ENCODE data around the gene MRPL10.

The MRPL10 gene

DNA sequence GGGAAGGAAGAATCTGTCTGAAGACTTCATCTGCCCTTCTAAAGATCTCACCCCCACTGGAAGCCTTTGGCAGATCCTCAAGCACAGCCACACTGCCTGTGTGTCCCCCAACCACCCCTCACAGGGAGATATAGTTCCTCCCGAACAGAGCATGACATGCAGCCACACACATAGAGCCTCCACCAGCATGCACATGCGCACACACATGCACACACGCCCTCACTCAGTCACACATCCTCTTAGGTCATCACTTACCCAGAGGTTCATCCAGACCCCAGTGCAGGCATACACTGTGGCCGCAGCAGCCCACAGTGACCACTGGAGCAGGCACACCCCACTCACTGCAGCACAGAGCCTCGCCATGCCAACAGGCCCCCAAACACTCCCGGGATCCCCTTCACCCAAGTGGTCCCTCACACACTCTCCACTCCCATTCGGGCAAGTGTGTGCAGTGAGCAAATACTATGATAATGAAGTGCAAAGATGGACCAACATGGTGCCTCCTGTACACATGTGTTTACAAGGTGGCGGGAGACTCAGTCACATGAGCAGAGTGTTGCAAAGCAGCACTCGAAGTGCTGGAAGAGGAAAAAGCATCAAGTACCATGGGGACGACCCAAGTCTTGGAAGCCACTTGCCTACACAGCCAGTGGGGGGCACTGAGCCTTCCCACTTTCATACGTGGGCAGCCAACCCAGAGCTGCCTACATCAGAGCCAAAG, 36.6 kb upstream of the MRPL10 start:
- POLR2A ChIA-PET, result no interaction called here
- CTCF ChIA-PET, result interaction anchor here (0.9 kb wide), 1 partner anchor 23 kb away, joined by 3 read pairs; no protein-coding TSS in a partner anchor
- H3K4me1 ChIP-seq (ENCODE audit: control insufficient read depth, insufficient read depth, low read length), result no peaks in the 10 kb centered on the region
- no peak overlapping the region for H3K27ac ChIP-seq (ENCODE audit: extremely low read depth, low read depth, low read length)
- no peaks in the 10 kb centered on the region for H3K36me3 ChIP-seq (ENCODE audit: control insufficient read depth in 2 of 2, insufficient read depth in 1 of 2, low read length in 2 of 2)
- no peaks in the 10 kb centered on the region for H3K9me3 ChIP-seq (ENCODE audit: control insufficient read depth, insufficient read depth, low read depth, low read length)
- TF ChIP-seq, protein P1, sequence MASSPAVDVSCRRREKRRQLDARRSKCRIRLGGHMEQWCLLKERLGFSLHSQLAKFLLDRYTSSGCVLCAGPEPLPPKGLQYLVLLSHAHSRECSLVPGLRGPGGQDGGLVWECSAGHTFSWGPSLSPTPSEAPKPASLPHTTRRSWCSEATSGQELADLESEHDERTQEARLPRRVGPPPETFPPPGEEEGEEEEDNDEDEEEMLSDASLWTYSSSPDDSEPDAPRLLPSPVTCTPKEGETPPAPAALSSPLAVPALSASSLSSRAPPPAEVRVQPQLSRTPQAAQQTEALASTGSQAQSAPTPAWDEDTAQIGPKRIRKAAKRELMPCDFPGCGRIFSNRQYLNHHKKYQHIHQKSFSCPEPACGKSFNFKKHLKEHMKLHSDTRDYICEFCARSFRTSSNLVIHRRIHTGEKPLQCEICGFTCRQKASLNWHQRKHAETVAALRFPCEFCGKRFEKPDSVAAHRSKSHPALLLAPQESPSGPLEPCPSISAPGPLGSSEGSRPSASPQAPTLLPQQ (tag by site-specific recombination; IDR thresholded peaks at IDR 0.05), result no peak
- TF ChIP-seq EGR2 (tag by site-specific recombination; IDR thresholded peaks at IDR 0.05; ENCODE audit: low read depth) (0 out of 2 replicates have a peak, but pooled peaks have one; percentile 12), GLI2 (tag by site-specific recombination; IDR thresholded peaks at IDR 0.05; ENCODE audit: borderline replicate concordance, low read depth) (no peak), ZNF37A (tag by site-specific recombination; IDR thresholded peaks at IDR 0.05) (no peak), ZNF202 (tag by site-specific recombination; IDR thresholded peaks at IDR 0.05; ENCODE audit: borderline replicate concordance) (no peak), ZNF157 (tag by site-specific recombination; IDR thresholded peaks at IDR 0.05) (no peak), ZFHX2 (tag by site-specific recombination; conservative IDR thresholded peaks at IDR 0.05) (peak; percentile 46; the same call in 1 of the 2 replicates), KLF8 (tag by site-specific recombination; IDR thresholded peaks at IDR 0.05) (no peak), ZNF529 (tag by site-specific recombination; IDR thresholded peaks at IDR 0.05; ENCODE audit: insufficient replicate concordance) (no peak), YY1 (tag by site-specific recombination; IDR thresholded peaks at IDR 0.05) (no peak), ZNF596 (tag by site-specific recombination; IDR thresholded peaks at IDR 0.05) (no peak), ZNF221 (tag by site-specific recombination; IDR thresholded peaks at IDR 0.05; ENCODE audit: borderline replicate concordance) (no peak), SCRT2 (tag by site-specific recombination; IDR thresholded peaks at IDR 0.05) (no peak), ZNF792 (tag by site-specific recombination; IDR thresholded peaks at IDR 0.05) (no peak), ZFP69B (tag by site-specific recombination; IDR thresholded peaks at IDR 0.05) (no peak), GFI1B (tag by site-specific recombination; IDR thresholded peaks at IDR 0.05) (no peak)
- TF ChIP-seq, protein P2, sequence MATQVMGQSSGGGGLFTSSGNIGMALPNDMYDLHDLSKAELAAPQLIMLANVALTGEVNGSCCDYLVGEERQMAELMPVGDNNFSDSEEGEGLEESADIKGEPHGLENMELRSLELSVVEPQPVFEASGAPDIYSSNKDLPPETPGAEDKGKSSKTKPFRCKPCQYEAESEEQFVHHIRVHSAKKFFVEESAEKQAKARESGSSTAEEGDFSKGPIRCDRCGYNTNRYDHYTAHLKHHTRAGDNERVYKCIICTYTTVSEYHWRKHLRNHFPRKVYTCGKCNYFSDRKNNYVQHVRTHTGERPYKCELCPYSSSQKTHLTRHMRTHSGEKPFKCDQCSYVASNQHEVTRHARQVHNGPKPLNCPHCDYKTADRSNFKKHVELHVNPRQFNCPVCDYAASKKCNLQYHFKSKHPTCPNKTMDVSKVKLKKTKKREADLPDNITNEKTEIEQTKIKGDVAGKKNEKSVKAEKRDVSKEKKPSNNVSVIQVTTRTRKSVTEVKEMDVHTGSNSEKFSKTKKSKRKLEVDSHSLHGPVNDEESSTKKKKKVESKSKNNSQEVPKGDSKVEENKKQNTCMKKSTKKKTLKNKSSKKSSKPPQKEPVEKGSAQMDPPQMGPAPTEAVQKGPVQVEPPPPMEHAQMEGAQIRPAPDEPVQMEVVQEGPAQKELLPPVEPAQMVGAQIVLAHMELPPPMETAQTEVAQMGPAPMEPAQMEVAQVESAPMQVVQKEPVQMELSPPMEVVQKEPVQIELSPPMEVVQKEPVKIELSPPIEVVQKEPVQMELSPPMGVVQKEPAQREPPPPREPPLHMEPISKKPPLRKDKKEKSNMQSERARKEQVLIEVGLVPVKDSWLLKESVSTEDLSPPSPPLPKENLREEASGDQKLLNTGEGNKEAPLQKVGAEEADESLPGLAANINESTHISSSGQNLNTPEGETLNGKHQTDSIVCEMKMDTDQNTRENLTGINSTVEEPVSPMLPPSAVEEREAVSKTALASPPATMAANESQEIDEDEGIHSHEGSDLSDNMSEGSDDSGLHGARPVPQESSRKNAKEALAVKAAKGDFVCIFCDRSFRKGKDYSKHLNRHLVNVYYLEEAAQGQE (tag by site-specific recombination; IDR thresholded peaks at IDR 0.05), result no peak
- TF ChIP-seq, protein P3, sequence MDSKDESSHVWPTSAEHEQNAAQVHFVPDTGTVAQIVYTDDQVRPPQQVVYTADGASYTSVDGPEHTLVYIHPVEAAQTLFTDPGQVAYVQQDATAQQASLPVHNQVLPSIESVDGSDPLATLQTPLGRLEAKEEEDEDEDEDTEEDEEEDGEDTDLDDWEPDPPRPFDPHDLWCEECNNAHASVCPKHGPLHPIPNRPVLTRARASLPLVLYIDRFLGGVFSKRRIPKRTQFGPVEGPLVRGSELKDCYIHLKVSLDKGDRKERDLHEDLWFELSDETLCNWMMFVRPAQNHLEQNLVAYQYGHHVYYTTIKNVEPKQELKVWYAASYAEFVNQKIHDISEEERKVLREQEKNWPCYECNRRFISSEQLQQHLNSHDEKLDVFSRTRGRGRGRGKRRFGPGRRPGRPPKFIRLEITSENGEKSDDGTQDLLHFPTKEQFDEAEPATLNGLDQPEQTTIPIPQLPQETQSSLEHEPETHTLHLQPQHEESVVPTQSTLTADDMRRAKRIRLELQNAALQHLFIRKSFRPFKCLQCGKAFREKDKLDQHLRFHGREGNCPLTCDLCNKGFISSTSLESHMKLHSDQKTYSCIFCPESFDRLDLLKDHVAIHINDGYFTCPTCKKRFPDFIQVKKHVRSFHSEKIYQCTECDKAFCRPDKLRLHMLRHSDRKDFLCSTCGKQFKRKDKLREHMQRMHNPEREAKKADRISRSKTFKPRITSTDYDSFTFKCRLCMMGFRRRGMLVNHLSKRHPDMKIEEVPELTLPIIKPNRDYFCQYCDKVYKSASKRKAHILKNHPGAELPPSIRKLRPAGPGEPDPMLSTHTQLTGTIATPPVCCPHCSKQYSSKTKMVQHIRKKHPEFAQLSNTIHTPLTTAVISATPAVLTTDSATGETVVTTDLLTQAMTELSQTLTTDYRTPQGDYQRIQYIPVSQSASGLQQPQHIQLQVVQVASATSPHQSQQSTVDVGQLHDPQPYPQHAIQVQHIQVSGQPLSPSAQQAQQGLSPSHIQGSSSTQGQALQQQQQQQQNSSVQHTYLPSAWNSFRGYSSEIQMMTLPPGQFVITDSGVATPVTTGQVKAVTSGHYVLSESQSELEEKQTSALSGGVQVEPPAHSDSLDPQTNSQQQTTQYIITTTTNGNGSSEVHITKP (tag by site-specific recombination; IDR thresholded peaks at IDR 0.05), result 0 out of 2 replicates have a peak, but pooled peaks have one; percentile 33
- TF ChIP-seq, protein P4, sequence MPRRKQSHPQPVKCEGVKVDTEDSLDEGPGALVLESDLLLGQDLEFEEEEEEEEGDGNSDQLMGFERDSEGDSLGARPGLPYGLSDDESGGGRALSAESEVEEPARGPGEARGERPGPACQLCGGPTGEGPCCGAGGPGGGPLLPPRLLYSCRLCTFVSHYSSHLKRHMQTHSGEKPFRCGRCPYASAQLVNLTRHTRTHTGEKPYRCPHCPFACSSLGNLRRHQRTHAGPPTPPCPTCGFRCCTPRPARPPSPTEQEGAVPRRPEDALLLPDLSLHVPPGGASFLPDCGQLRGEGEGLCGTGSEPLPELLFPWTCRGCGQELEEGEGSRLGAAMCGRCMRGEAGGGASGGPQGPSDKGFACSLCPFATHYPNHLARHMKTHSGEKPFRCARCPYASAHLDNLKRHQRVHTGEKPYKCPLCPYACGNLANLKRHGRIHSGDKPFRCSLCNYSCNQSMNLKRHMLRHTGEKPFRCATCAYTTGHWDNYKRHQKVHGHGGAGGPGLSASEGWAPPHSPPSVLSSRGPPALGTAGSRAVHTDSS (tag by site-specific recombination; IDR thresholded peaks at IDR 0.05), result no peak
- TF ChIP-seq, protein P5, sequence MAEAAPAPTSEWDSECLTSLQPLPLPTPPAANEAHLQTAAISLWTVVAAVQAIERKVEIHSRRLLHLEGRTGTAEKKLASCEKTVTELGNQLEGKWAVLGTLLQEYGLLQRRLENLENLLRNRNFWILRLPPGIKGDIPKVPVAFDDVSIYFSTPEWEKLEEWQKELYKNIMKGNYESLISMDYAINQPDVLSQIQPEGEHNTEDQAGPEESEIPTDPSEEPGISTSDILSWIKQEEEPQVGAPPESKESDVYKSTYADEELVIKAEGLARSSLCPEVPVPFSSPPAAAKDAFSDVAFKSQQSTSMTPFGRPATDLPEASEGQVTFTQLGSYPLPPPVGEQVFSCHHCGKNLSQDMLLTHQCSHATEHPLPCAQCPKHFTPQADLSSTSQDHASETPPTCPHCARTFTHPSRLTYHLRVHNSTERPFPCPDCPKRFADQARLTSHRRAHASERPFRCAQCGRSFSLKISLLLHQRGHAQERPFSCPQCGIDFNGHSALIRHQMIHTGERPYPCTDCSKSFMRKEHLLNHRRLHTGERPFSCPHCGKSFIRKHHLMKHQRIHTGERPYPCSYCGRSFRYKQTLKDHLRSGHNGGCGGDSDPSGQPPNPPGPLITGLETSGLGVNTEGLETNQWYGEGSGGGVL (tag by site-specific recombination; IDR thresholded peaks at IDR 0.05), result no peak
- H3K4me3 ChIP-seq (ENCODE audit: low read depth, low read length), result no peak overlapping the region

Data from HEK293 (cell line).